Measurements from ENCODE around the gene CRELD2. TPM values are rescaled to one million over a fixed set of nuclear protein-coding genes. Genes with fewer than 3 reads are reported as not detected.

The CRELD2 gene
- total and polyA plus RNA-seq, 2 of the 13 experiments (the other 11 are each of a cell fraction or from before 2014, with no cell fraction given) = 17.2 to 44.7 TPM

DNA sequence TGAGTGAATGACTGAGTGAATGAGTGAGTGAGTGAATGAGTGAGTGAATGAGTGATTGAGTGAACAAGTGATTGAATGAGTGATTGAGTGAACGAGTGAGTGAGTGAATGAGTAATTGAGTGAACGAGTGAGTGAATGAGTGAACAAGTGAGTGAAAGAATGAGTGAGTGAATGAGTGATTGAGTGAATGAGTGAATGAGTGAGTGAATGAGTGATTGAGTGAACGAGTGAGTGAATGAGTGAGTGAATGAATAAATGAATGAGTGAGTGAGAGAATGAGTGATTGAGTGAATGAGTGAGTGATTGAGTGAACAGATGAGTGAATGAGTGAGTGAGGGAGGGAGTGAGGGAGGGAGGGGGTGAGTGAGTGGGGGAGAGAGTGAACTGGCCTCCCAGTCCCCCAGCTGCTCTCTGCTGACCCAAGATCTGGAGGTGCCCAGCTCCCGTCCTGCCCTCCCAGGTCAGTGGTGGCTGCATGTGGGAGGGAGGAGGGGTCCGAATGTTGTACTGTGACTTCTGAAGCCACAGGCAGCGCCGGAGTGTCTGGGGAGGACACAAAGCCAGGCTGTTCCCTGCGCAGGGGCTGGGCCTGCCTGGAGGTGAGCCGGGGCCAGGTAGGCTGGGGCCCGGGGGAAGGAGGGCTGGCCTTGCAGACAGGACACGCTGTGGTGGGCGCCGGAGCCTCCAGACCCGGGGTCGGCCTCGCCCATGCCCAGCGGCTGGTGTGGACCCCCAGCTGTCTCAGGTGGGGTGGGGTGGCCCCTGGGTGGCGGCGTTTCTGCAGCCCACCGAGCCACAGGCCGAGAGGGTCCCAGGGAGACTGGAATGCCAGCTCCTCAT is 24.4 kb downstream of the CRELD2 start (continued):
- peak; percentile 65 for TF ChIP-seq IRF2 (CRISPR knock-in tag; IDR thresholded peaks at IDR 0.05)
- TF ChIP-seq KLF9 (CRISPR knock-in tag; IDR thresholded peaks at IDR 0.05; ENCODE audit: low read depth) = no peak
- peak; percentile 82 for TF ChIP-seq ZNF292 (CRISPR knock-in tag; IDR thresholded peaks at IDR 0.05; ENCODE audit: borderline replicate concordance, low read depth)
- 0 out of 2 replicates have a peak, but pooled peaks have one; percentile 48 for TF ChIP-seq IKZF1 (IDR thresholded peaks at IDR 0.05)
- 0 out of 2 replicates have a peak, but pooled peaks have one; percentile 56 for TF ChIP-seq ZNF589 (CRISPR knock-in tag; conservative IDR thresholded peaks at IDR 0.05)
- TF ChIP-seq KMT2B (CRISPR knock-in tag; IDR thresholded peaks at IDR 0.05) = 0 out of 2 replicates have a peak, but pooled peaks have one; percentile 26
- TF ChIP-seq ZNF543 (CRISPR knock-in tag; IDR thresholded peaks at IDR 0.05) = peak; percentile 58; the same call in 1 of the 2 replicates
- no peak; the same call in 1 of the 2 replicates for TF ChIP-seq ZNF605 (CRISPR knock-in tag; IDR thresholded peaks at IDR 0.05)
- peak; percentile 87 for TF ChIP-seq ZEB1 (IDR thresholded peaks at IDR 0.05; ENCODE audit: insufficient replicate concordance, low read depth)
- no peak for TF ChIP-seq TP53 (CRISPR knock-in tag; conservative IDR thresholded peaks at IDR 0.05)
- peak; percentile 38; the same call in 1 of the 2 replicates for TF ChIP-seq ESRRA (CRISPR knock-in tag; IDR thresholded peaks at IDR 0.05; ENCODE audit: low read depth)
- peak; percentile 73; the same call in 1 of the 2 replicates for TF ChIP-seq ZSCAN9 (CRISPR knock-in tag; IDR thresholded peaks at IDR 0.05; ENCODE audit: borderline replicate concordance)
- no peak for TF ChIP-seq ZNF232 (CRISPR knock-in tag; IDR thresholded peaks at IDR 0.05; ENCODE audit: borderline replicate concordance)
- TF ChIP-seq BCL6 (CRISPR knock-in tag; IDR thresholded peaks at IDR 0.05) = peak; percentile 65
- TF ChIP-seq ZNF761 (CRISPR knock-in tag; conservative IDR thresholded peaks at IDR 0.05) = peak; percentile 51; the same call in 1 of the 2 replicates
- peak; percentile 79 for TF ChIP-seq SNAPC2 (CRISPR knock-in tag; IDR thresholded peaks at IDR 0.05)
- peak; percentile 49; the same call in 1 of the 2 replicates for TF ChIP-seq RBAK (CRISPR knock-in tag; IDR thresholded peaks at IDR 0.05)
- 0 out of 2 replicates have a peak, but pooled peaks have one; percentile 23 for TF ChIP-seq CBFB (CRISPR knock-in tag; IDR thresholded peaks at IDR 0.05)
- peak; percentile 95; the same call in 1 of the 2 replicates for TF ChIP-seq NBN (conservative IDR thresholded peaks at IDR 0.05)
- TF ChIP-seq, protein P1, sequence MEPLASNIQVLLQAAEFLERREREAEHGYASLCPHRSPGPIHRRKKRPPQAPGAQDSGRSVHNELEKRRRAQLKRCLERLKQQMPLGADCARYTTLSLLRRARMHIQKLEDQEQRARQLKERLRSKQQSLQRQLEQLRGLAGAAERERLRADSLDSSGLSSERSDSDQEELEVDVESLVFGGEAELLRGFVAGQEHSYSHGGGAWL (CRISPR knock-in tag; IDR thresholded peaks at IDR 0.05) = peak; percentile 70
- TF ChIP-seq, protein P2, sequence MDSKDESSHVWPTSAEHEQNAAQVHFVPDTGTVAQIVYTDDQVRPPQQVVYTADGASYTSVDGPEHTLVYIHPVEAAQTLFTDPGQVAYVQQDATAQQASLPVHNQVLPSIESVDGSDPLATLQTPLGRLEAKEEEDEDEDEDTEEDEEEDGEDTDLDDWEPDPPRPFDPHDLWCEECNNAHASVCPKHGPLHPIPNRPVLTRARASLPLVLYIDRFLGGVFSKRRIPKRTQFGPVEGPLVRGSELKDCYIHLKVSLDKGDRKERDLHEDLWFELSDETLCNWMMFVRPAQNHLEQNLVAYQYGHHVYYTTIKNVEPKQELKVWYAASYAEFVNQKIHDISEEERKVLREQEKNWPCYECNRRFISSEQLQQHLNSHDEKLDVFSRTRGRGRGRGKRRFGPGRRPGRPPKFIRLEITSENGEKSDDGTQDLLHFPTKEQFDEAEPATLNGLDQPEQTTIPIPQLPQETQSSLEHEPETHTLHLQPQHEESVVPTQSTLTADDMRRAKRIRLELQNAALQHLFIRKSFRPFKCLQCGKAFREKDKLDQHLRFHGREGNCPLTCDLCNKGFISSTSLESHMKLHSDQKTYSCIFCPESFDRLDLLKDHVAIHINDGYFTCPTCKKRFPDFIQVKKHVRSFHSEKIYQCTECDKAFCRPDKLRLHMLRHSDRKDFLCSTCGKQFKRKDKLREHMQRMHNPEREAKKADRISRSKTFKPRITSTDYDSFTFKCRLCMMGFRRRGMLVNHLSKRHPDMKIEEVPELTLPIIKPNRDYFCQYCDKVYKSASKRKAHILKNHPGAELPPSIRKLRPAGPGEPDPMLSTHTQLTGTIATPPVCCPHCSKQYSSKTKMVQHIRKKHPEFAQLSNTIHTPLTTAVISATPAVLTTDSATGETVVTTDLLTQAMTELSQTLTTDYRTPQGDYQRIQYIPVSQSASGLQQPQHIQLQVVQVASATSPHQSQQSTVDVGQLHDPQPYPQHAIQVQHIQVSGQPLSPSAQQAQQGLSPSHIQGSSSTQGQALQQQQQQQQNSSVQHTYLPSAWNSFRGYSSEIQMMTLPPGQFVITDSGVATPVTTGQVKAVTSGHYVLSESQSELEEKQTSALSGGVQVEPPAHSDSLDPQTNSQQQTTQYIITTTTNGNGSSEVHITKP (CRISPR knock-in tag; IDR thresholded peaks at IDR 0.05; ENCODE audit: low read depth) = no peak
- peak; percentile 37; the same call in 1 of the 2 replicates for TF ChIP-seq NRL (CRISPR knock-in tag; IDR thresholded peaks at IDR 0.05; ENCODE audit: borderline replicate concordance)
- peak; percentile 77; the same call in 1 of the 2 replicates for TF ChIP-seq TARDBP (CRISPR knock-in tag; IDR thresholded peaks at IDR 0.05)
- peak; percentile 58 for TF ChIP-seq ZNF331 (CRISPR knock-in tag; IDR thresholded peaks at IDR 0.05)
- peak; percentile 79; the same call in 1 of the 2 replicates for TF ChIP-seq ZNF263 (CRISPR knock-in tag; IDR thresholded peaks at IDR 0.05)
- no peak for TF ChIP-seq ZNF724P (CRISPR knock-in tag; IDR thresholded peaks at IDR 0.05; ENCODE audit: borderline replicate concordance)
- TF ChIP-seq MEF2D (CRISPR knock-in tag; IDR thresholded peaks at IDR 0.05) = peak; percentile 15; the same call in 1 of the 2 replicates

All from HepG2 (cell line).